ENCODE data around the gene SPEG. TPM values are rescaled to one million over a fixed set of nuclear protein-coding genes. Genes with fewer than 3 reads are reported as not detected.

Gene SPEG
- total and polyA plus RNA-seq, 2 of the 13 experiments (the other 11 are each of a cell fraction or from before 2014, with no cell fraction given) = 0.18 to 0.24 TPM

GRCh38 chr2:219543596-219544358 is 109.1 kb downstream of the SPEG start, which contains the start of the genes CHPF and TMEM198 (continued):
- TF ChIP-seq SOX13 (IDR thresholded peaks at IDR 0.05) (no peak), SOX13 (CRISPR knock-in tag; conservative IDR thresholded peaks at IDR 0.05 in 1 of 2, IDR thresholded peaks at IDR 0.05 in 1 of 2) (peak in 1 of 2 experiments; percentile 38; a peak in 1 of 4 replicates), ZNF841 (CRISPR knock-in tag; IDR thresholded peaks at IDR 0.05; ENCODE audit: borderline replicate concordance) (0 out of 2 replicates have a peak, but pooled peaks have one; percentile 19), THAP7 (CRISPR knock-in tag; IDR thresholded peaks at IDR 0.05) (no peak), HOXA5 (CRISPR knock-in tag; IDR thresholded peaks at IDR 0.05) (peak; percentile 97), KDM5B (CRISPR knock-in tag; IDR thresholded peaks at IDR 0.05; ENCODE audit: borderline replicate concordance) (no peak), YEATS2 (CRISPR knock-in tag; IDR thresholded peaks at IDR 0.05; ENCODE audit: borderline replicate concordance) (peak; percentile 84), ZBTB43 (CRISPR knock-in tag; conservative IDR thresholded peaks at IDR 0.05) (peak; percentile 91; the same call in 1 of the 2 replicates), MLX (CRISPR knock-in tag; IDR thresholded peaks at IDR 0.05) (peak; percentile 72), KIAA2018 (CRISPR knock-in tag; IDR thresholded peaks at IDR 0.05; ENCODE audit: borderline replicate concordance) (no peak), ZNF550 (CRISPR knock-in tag; IDR thresholded peaks at IDR 0.05; ENCODE audit: borderline replicate concordance) (peak; percentile 87; the same call in 1 of the 2 replicates), TOPORS (CRISPR knock-in tag; IDR thresholded peaks at IDR 0.05) (peak; percentile 11; the same call in 1 of the 2 replicates), ZBTB25 (CRISPR knock-in tag; IDR thresholded peaks at IDR 0.05) (peak; percentile 88), ATF2 (CRISPR knock-in tag; IDR thresholded peaks at IDR 0.05) (peak; percentile 99)
